22Rv1 (cell line): ENCODE results near the gene ST3GAL5.

Source experiments
- CTCF ChIP-seq: fragments of 450-650 bp; IDR thresholded peaks from 2 replicates; pipeline ENCODE4 v1.5.1; 2017; ENCODE audit warnings: mild to moderate bottlenecking
- ZFX ChIP-seq: fragments of 450-650 bp; IDR thresholded peaks from 2 replicates; pipeline ENCODE4 v1.6.1; 2017; ENCODE audit warnings: antibody characterized with exemption, borderline replicate concordance

DNA sequence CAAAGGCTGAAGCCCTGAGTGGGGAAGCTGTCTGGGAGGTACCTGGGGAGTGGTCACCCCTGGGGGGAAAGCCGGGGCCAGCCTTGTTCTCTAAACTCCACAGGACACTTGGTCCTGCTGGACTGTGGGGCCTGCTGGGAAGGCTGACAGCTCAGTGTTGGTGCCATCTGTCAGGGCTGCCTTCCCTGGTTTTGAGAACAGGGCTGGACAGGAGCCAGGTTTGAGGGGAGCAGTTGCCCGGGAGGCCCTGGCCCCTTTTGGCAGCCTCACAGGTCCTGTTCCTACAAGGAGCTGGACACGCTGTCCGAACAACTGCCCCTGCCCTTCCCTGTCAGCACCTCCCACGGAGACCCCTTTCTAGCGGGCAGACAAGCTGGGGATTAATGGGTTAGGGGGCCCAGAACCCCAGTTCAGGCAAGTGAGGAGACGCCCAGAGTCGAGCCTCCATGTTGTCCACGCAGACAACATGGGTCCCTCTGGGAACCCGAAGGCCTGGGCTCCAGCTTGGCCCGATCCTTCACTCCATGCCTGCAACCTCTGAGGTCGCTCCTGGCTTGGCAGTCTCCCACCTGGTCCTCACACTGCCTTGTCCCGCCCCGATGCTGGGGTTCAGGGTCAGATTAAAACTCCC, 94.2 kb downstream of the ST3GAL5 start:
- TF ChIP-seq CTCF = no peak
- no peak for TF ChIP-seq ZFX
